ENCODE measurements around the gene ZMYND8. TPM values are rescaled to one million over a fixed set of nuclear protein-coding genes. Genes with fewer than 3 reads are reported as not detected.

Gene ZMYND8
- total RNA-seq, 2 donors from 2014 or later, result 42.7 to 50.3 TPM

- DNase-seq (no peak), ATAC-seq (no peak)
- Mint-ChIP-seq H3K27ac (no peak overlapping the region), H3K4me3 (peak overlapping the region; percentile 32), H3K4me1 (peaks cover 15% of the 10 kb centered on the region), H3K36me3 (ENCODE audit: low read depth) (peaks cover 7% of the 10 kb centered on the region), H3K27me3 (no peaks in the 10 kb centered on the region)
- H3K9me3 ChIP-seq (ENCODE audit: control insufficient read depth, low read length, poor library complexity, severe bottlenecking), result no peaks in the 10 kb centered on the region
Observed at GRCh38 chr20:47345214-47345613, 11.3 kb downstream of the ZMYND8 start.

GRCh38 chr20:47343007-47343472 is 13.5 kb downstream of the ZMYND8 start:
- Mint-ChIP-seq H3K36me3 (ENCODE audit: low read depth) (peaks cover 7% of the 10 kb centered on the region), H3K27me3 (no peaks in the 10 kb centered on the region), H3K4me3 (no peak overlapping the region), H3K4me1 (peaks cover 20% of the 10 kb centered on the region), H3K27ac (no peak overlapping the region)
- H3K9me3 ChIP-seq (ENCODE audit: control insufficient read depth, low read length, poor library complexity, severe bottlenecking), result no peaks in the 10 kb centered on the region
- ATAC-seq (no peak), DNase-seq (no peak)

GRCh38 chr20:47338131-47338628 is 18.3 kb downstream of the ZMYND8 start:
- ATAC-seq, result no peak
- H3K4me3 Mint-ChIP-seq, result no peak overlapping the region
- no peaks in the 10 kb centered on the region for H3K36me3 Mint-ChIP-seq (ENCODE audit: low read depth)
- peaks cover 23% of the 10 kb centered on the region for H3K4me1 Mint-ChIP-seq
- peak overlapping the region; percentile 61 for H3K27ac Mint-ChIP-seq
- H3K27me3 Mint-ChIP-seq, result no peaks in the 10 kb centered on the region
- DNase-seq, result no peak
- no peaks in the 10 kb centered on the region for H3K9me3 ChIP-seq (ENCODE audit: control insufficient read depth, low read length, poor library complexity, severe bottlenecking)

GRCh38 chr20:47337413-47337812 is 19.1 kb downstream of the ZMYND8 start:
- H3K9me3 ChIP-seq (ENCODE audit: control insufficient read depth, low read length, poor library complexity, severe bottlenecking), result no peaks in the 10 kb centered on the region
- H3K27me3 Mint-ChIP-seq, result no peaks in the 10 kb centered on the region
- no peak overlapping the region for H3K27ac Mint-ChIP-seq
- no peak for DNase-seq
- peaks cover 3% of the 10 kb centered on the region for H3K36me3 Mint-ChIP-seq (ENCODE audit: low read depth)
- H3K4me3 Mint-ChIP-seq, result no peak overlapping the region
- ATAC-seq, result no peak
- H3K4me1 Mint-ChIP-seq, result peaks cover 29% of the 10 kb centered on the region

- Mint-ChIP-seq H3K4me1 (peaks cover 39% of the 10 kb centered on the region), H3K4me3 (no peak overlapping the region), H3K36me3 (ENCODE audit: low read depth) (peaks cover 3% of the 10 kb centered on the region), H3K27me3 (no peaks in the 10 kb centered on the region), H3K27ac (no peak overlapping the region)
- no peak for ATAC-seq
- no peaks in the 10 kb centered on the region for H3K9me3 ChIP-seq (ENCODE audit: control insufficient read depth, low read length, poor library complexity, severe bottlenecking)
- DNase-seq, result no peak
Observed at GRCh38 chr20:47336129-47336754, 20.3 kb downstream of the ZMYND8 start.

GRCh38 chr20:47335251-47336128 is 21.0 kb downstream of the ZMYND8 start:
- H3K9me3 ChIP-seq (ENCODE audit: control insufficient read depth, low read length, poor library complexity, severe bottlenecking), result no peaks in the 10 kb centered on the region
- Mint-ChIP-seq H3K4me1 (peaks cover 40% of the 10 kb centered on the region), H3K4me3 (no peak overlapping the region), H3K27me3 (no peaks in the 10 kb centered on the region), H3K36me3 (ENCODE audit: low read depth) (peaks cover 3% of the 10 kb centered on the region), H3K27ac (no peak overlapping the region)
- ATAC-seq (no peak), DNase-seq (no peak)

- no peak for DNase-seq
- no peak for ATAC-seq
- Mint-ChIP-seq H3K27ac (peak overlapping the region; percentile 90), H3K4me3 (peak overlapping the region; percentile 53), H3K36me3 (ENCODE audit: low read depth) (peaks cover 3% of the 10 kb centered on the region), H3K27me3 (no peaks in the 10 kb centered on the region), H3K4me1 (peaks cover 41% of the 10 kb centered on the region)
- H3K9me3 ChIP-seq (ENCODE audit: control insufficient read depth, low read length, poor library complexity, severe bottlenecking), result no peaks in the 10 kb centered on the region
Observed at GRCh38 chr20:47334022-47334551, 22.4 kb downstream of the ZMYND8 start.

- Mint-ChIP-seq H3K36me3 (ENCODE audit: low read depth) (peaks cover 3% of the 10 kb centered on the region), H3K27me3 (no peaks in the 10 kb centered on the region), H3K27ac (peak overlapping the region; percentile 90), H3K4me3 (no peak overlapping the region), H3K4me1 (peaks cover 44% of the 10 kb centered on the region)
- DNase-seq (no peak), ATAC-seq (no peak)
- H3K9me3 ChIP-seq (ENCODE audit: control insufficient read depth, low read length, poor library complexity, severe bottlenecking), result no peaks in the 10 kb centered on the region
Observed at GRCh38 chr20:47332381-47333206, 23.9 kb downstream of the ZMYND8 start.

GRCh38 chr20:47330933-47331708 is 25.4 kb downstream of the ZMYND8 start:
- Mint-ChIP-seq H3K4me3 (peak overlapping the region; percentile 49), H3K27me3 (no peaks in the 10 kb centered on the region), H3K4me1 (peaks cover 43% of the 10 kb centered on the region), H3K27ac (peak overlapping the region; percentile 90), H3K36me3 (ENCODE audit: low read depth) (peaks cover 3% of the 10 kb centered on the region)
- H3K9me3 ChIP-seq (ENCODE audit: control insufficient read depth, low read length, poor library complexity, severe bottlenecking), result no peaks in the 10 kb centered on the region
- DNase-seq (no peak), ATAC-seq (no peak)

GRCh38 chr20:47330071-47330470 is 26.4 kb downstream of the ZMYND8 start:
- no peaks in the 10 kb centered on the region for H3K27me3 Mint-ChIP-seq
- H3K27ac Mint-ChIP-seq, result peak overlapping the region; percentile 90
- no peaks in the 10 kb centered on the region for H3K9me3 ChIP-seq (ENCODE audit: control insufficient read depth, low read length, poor library complexity, severe bottlenecking)
- ATAC-seq (no peak), DNase-seq (no peak)
- H3K4me3 Mint-ChIP-seq, result no peak overlapping the region
- peaks cover 40% of the 10 kb centered on the region for H3K4me1 Mint-ChIP-seq
- peaks cover 3% of the 10 kb centered on the region for H3K36me3 Mint-ChIP-seq (ENCODE audit: low read depth)

GRCh38 chr20:47328129-47328528 is 28.4 kb downstream of the ZMYND8 start:
- H3K4me1 Mint-ChIP-seq, result peaks cover 40% of the 10 kb centered on the region
- ATAC-seq (no peak), DNase-seq (no peak)
- H3K27ac Mint-ChIP-seq, result no peak overlapping the region
- no peaks in the 10 kb centered on the region for H3K27me3 Mint-ChIP-seq
- no peak overlapping the region for H3K4me3 Mint-ChIP-seq
- peaks cover 6% of the 10 kb centered on the region for H3K36me3 Mint-ChIP-seq (ENCODE audit: low read depth)
- no peaks in the 10 kb centered on the region for H3K9me3 ChIP-seq (ENCODE audit: control insufficient read depth, low read length, poor library complexity, severe bottlenecking)

- Mint-ChIP-seq H3K27ac (no peak overlapping the region), H3K4me1 (peaks cover 38% of the 10 kb centered on the region), H3K4me3 (no peak overlapping the region), H3K27me3 (no peaks in the 10 kb centered on the region), H3K36me3 (ENCODE audit: low read depth) (peaks cover 4% of the 10 kb centered on the region)
- DNase-seq (no peak), ATAC-seq (no peak)
- H3K9me3 ChIP-seq (ENCODE audit: control insufficient read depth, low read length, poor library complexity, severe bottlenecking), result no peaks in the 10 kb centered on the region
Observed at GRCh38 chr20:47327711-47328110, 28.8 kb downstream of the ZMYND8 start.

Measured in T-helper 17 cell (primary cell).